ENCODE data around the gene INHBE.
A peak's percentile ranks its signal among the peaks of the same experiment; 100 is the strongest.

Gene INHBE

GRCh38 chr12:57476993-57477709, 22.0 kb downstream of the INHBE start:
- no peaks in the 10 kb centered on the region for H3K9me3 ChIP-seq (ENCODE audit: control insufficient read depth, low read length)
- no peak overlapping the region for H2BK12ac ChIP-seq (ENCODE audit: low read length in 2 of 2)
- H4K8ac ChIP-seq (ENCODE audit: low read length), result no peak overlapping the region
- H2AFZ ChIP-seq (ENCODE audit: low read depth, low read length), result no peak overlapping the region
- no peak for DNase-seq
- peak overlapping the region in 1 of 2 experiments; percentile 14 for H3K4me3 ChIP-seq (ENCODE audit: insufficient read depth in 1 of 2, low read depth in 1 of 2, low read length in 2 of 2)
- no peak overlapping the region for H3K4me2 ChIP-seq (ENCODE audit: low read length, poor library complexity, severe bottlenecking)
- H2BK5ac ChIP-seq (ENCODE audit: low read depth, low read length, poor library complexity, severe bottlenecking), result no peak overlapping the region
- peaks cover 17% of the 10 kb centered on the region for H3K4me1 ChIP-seq (ENCODE audit: control insufficient read depth, insufficient read depth, low read depth, low read length)
- H2AK5ac ChIP-seq (ENCODE audit: low read length, severe bottlenecking), result no peak overlapping the region
- H3K27ac ChIP-seq (ENCODE audit: low read length, poor library complexity, severe bottlenecking), result no peak overlapping the region
- no peak overlapping the region for H3K4ac ChIP-seq (ENCODE audit: low read depth in 1 of 2, low read length in 2 of 2)
- H3K14ac ChIP-seq (ENCODE audit: low read length in 2 of 2), result no peak overlapping the region
- no peak overlapping the region for H2BK120ac ChIP-seq (ENCODE audit: low read depth, low read length)
- no peak overlapping the region for H2BK15ac ChIP-seq (ENCODE audit: low read depth, poor library complexity, severe bottlenecking)
- no peak overlapping the region for H3K9ac ChIP-seq (ENCODE audit: low read length)
- H3K23ac ChIP-seq (ENCODE audit: low read length in 2 of 2), result no peak overlapping the region
- H3K27me3 ChIP-seq (ENCODE audit: control insufficient read depth in 1 of 2, insufficient read depth in 1 of 2, low read length in 2 of 2), result peaks cover 57 to 94% of the 10 kb centered on the region in 2 experiments
- no peak overlapping the region for H3K18ac ChIP-seq (ENCODE audit: low read depth in 1 of 2, low read length in 2 of 2)
- no peaks in the 10 kb centered on the region for H3K79me1 ChIP-seq (replicated peaks; ENCODE audit: low read length, poor library complexity, severe bottlenecking)
- WGBS, result 89% methylated on average over 15 of the region's 15 CpGs
- H3K36me3 ChIP-seq (ENCODE audit: control insufficient read depth in 1 of 2, insufficient read depth in 2 of 2, low read depth in 1 of 2, low read length in 2 of 2), result no peaks in the 10 kb centered on the region
- H4K91ac ChIP-seq (ENCODE audit: low read length), result no peak overlapping the region

GRCh38 chr12:57477710-57478681, 22.9 kb downstream of the INHBE start:
- no peak overlapping the region for H2BK12ac ChIP-seq (ENCODE audit: low read length in 2 of 2)
- no peak overlapping the region for H4K91ac ChIP-seq (ENCODE audit: low read length)
- no peaks in the 10 kb centered on the region for H3K36me3 ChIP-seq (ENCODE audit: control insufficient read depth in 1 of 2, insufficient read depth in 2 of 2, low read depth in 1 of 2, low read length in 2 of 2)
- no peak overlapping the region for H3K9ac ChIP-seq (ENCODE audit: low read length)
- H2BK15ac ChIP-seq (ENCODE audit: low read depth, poor library complexity, severe bottlenecking), result no peak overlapping the region
- H2BK120ac ChIP-seq (ENCODE audit: low read depth, low read length), result no peak overlapping the region
- H3K4ac ChIP-seq (ENCODE audit: low read depth in 1 of 2, low read length in 2 of 2), result no peak overlapping the region
- peaks cover 48 to 85% of the 10 kb centered on the region in 2 experiments for H3K27me3 ChIP-seq (ENCODE audit: control insufficient read depth in 1 of 2, insufficient read depth in 1 of 2, low read length in 2 of 2)
- H3K4me3 ChIP-seq (ENCODE audit: insufficient read depth in 1 of 2, low read depth in 1 of 2, low read length in 2 of 2), result no peak overlapping the region
- H3K4me2 ChIP-seq (ENCODE audit: low read length, poor library complexity, severe bottlenecking), result no peak overlapping the region
- DNase-seq, result no peak
- no peak overlapping the region for H2AK5ac ChIP-seq (ENCODE audit: low read length, severe bottlenecking)
- H3K27ac ChIP-seq (ENCODE audit: low read length, poor library complexity, severe bottlenecking), result no peak overlapping the region
- no peaks in the 10 kb centered on the region for H3K79me1 ChIP-seq (replicated peaks; ENCODE audit: low read length, poor library complexity, severe bottlenecking)
- H2BK5ac ChIP-seq (ENCODE audit: low read depth, low read length, poor library complexity, severe bottlenecking), result no peak overlapping the region
- H3K18ac ChIP-seq (ENCODE audit: low read depth in 1 of 2, low read length in 2 of 2), result no peak overlapping the region
- WGBS, result 71% methylated on average over 11 of the region's 12 CpGs
- H3K4me1 ChIP-seq (ENCODE audit: control insufficient read depth, insufficient read depth, low read depth, low read length), result peaks cover 17% of the 10 kb centered on the region
- H2AFZ ChIP-seq (ENCODE audit: low read depth, low read length), result no peak overlapping the region
- H4K8ac ChIP-seq (ENCODE audit: low read length), result peak overlapping the region; percentile 8
- no peaks in the 10 kb centered on the region for H3K9me3 ChIP-seq (ENCODE audit: control insufficient read depth, low read length)
- no peak overlapping the region for H3K14ac ChIP-seq (ENCODE audit: low read length in 2 of 2)
- H3K23ac ChIP-seq (ENCODE audit: low read length in 2 of 2), result no peak overlapping the region

GRCh38 chr12:57479043-57479375, 23.9 kb downstream of the INHBE start:
- Histone ChIP-seq H3K4me2 (ENCODE audit: low read length, poor library complexity, severe bottlenecking) (no peak overlapping the region), H3K14ac (ENCODE audit: low read length in 2 of 2) (no peak overlapping the region), H2BK5ac (ENCODE audit: low read depth, low read length, poor library complexity, severe bottlenecking) (no peak overlapping the region), H2BK12ac (ENCODE audit: low read length in 2 of 2) (no peak overlapping the region), H3K27ac (ENCODE audit: low read length, poor library complexity, severe bottlenecking) (no peak overlapping the region), H2AFZ (ENCODE audit: low read depth, low read length) (no peak overlapping the region), H4K8ac (ENCODE audit: low read length) (no peak overlapping the region), H3K4me1 (ENCODE audit: control insufficient read depth, insufficient read depth, low read depth, low read length) (peaks cover 17% of the 10 kb centered on the region), H2BK120ac (ENCODE audit: low read depth, low read length) (no peak overlapping the region), H3K4ac (ENCODE audit: low read depth in 1 of 2, low read length in 2 of 2) (no peak overlapping the region), H3K27me3 (ENCODE audit: control insufficient read depth in 1 of 2, insufficient read depth in 1 of 2, low read length in 2 of 2) (peaks cover 40 to 77% of the 10 kb centered on the region in 2 experiments), H2AK5ac (ENCODE audit: low read length, severe bottlenecking) (no peak overlapping the region), H3K4me3 (ENCODE audit: insufficient read depth in 1 of 2, low read depth in 1 of 2, low read length in 2 of 2) (no peak overlapping the region), H3K23ac (ENCODE audit: low read length in 2 of 2) (no peak overlapping the region), H3K9me3 (ENCODE audit: control insufficient read depth, low read length) (no peaks in the 10 kb centered on the region), H2BK15ac (ENCODE audit: low read depth, poor library complexity, severe bottlenecking) (no peak overlapping the region), H3K18ac (ENCODE audit: low read depth in 1 of 2, low read length in 2 of 2) (no peak overlapping the region), H3K36me3 (ENCODE audit: control insufficient read depth in 1 of 2, insufficient read depth in 2 of 2, low read depth in 1 of 2, low read length in 2 of 2) (no peaks in the 10 kb centered on the region), H4K91ac (ENCODE audit: low read length) (no peak overlapping the region), H3K9ac (ENCODE audit: low read length) (no peak overlapping the region), H3K79me1 (replicated peaks; ENCODE audit: low read length, poor library complexity, severe bottlenecking) (no peaks in the 10 kb centered on the region)
- 95% methylated on average over 10 of the region's 10 CpGs for WGBS
- no peak for DNase-seq

Data from mesenchymal stem cell (in vitro differentiated cells and primary cell).